K562 (cell line): Measurements from ENCODE around the gene AAMP. TPM values are rescaled to one million over a fixed set of nuclear protein-coding genes. Genes with fewer than 3 reads are reported as not detected.

ENCODE experiments used
- ATAC-seq: fragments of 200-7000 bp; cut with Tn5 transposase; 3 replicates; pipeline ENCODE4 v1.9.1; 2020; ENCODE audit warnings: moderate library complexity
- BruUV-seq: library from RNA; stranded (reverse); fragments of 400-500 nt; replicated peaks from 2 replicates; lab custom pipeline; 2021; lab: Mats Ljungman, UMichigan
- CTCF ChIA-PET: fragments of 300-600 bp; formaldehyde crosslinking; extraction: SDS; loops from one replicate; lab custom pipeline; 2021; ENCODE audit warnings: low intra/inter-chr PET ratio; lab: Yijun Ruan, JAX
- POLR2A ChIA-PET: fragments of 300-600, 350-650 bp; sonication (Branson Sonifier 250); formaldehyde crosslinking; extraction: SDS; loops from one replicate; lab custom pipeline; 2021; ENCODE audit warnings: antibody characterized with exemption, inconsistent platforms; lab: Yijun Ruan, JAX
- DNase-seq, 4 experiments: peaks; one replicate each; pipeline versions ENCODE4 v3.0.0 to v3.0.0-alpha.2; 2011 to 2018; ENCODE audit warnings: low spot score in 3 of 4, mixed read lengths in 3 of 4; ENCODE audit errors: extremely low read depth in 1 of 4
- FAIRE-seq: peaks from 2 replicates; lab custom pipeline; 2011; peaks lifted over from hg19 to GRCh38; lab: Jason Lieb, UNC
- H2AFZ ChIP-seq: 2 replicates; pipeline ENCODE4 v1.6.0; 2011; ENCODE audit warnings: low read depth, low read length, control low read depth, inconsistent platforms
- H3K27ac ChIP-seq: fragments of 200-600 bp; 3 replicates; pipeline ENCODE4 v1.8.0; 2011; ENCODE audit warnings: low read depth, mild to moderate bottlenecking, control low read depth, inconsistent platforms, low read length, moderate library complexity, mixed read lengths; ENCODE audit errors: extremely low read depth
- H3K27me3 ChIP-seq, 2 experiments: fragments of 300-600 bp in 1 of 2; 2 replicates in 1 of 2; 3 replicates in 1 of 2; pipeline versions ENCODE4 v1.6.0 to v1.8.0; 2011; ENCODE audit warnings: inconsistent platforms in 2 of 2, low read length in 2 of 2, mild to moderate bottlenecking in 1 of 2, mixed read lengths in 1 of 2, moderate library complexity in 1 of 2; ENCODE audit not compliant: control insufficient read depth in 2 of 2, insufficient read depth in 2 of 2
- H3K36me3 ChIP-seq: fragments of 300-600 bp; 3 replicates; pipeline ENCODE4 v1.8.0; 2011; ENCODE audit warnings: mild to moderate bottlenecking, low read length, inconsistent platforms; ENCODE audit not compliant: control insufficient read depth, insufficient read depth
- H3K4me1 ChIP-seq, 2 experiments: fragments of 200-600 bp in 1 of 2; replicated peaks in 1 of 2; 2 replicates in 1 of 2; 3 replicates in 1 of 2; pipeline versions ENCODE4 v1.5.1 to v1.8.0; 2011; ENCODE audit warnings: inconsistent platforms in 2 of 2, low read length in 2 of 2, mild to moderate bottlenecking in 1 of 2, mixed read lengths in 1 of 2, moderate library complexity in 1 of 2; ENCODE audit not compliant: control insufficient read depth in 2 of 2, insufficient read depth in 2 of 2
- H3K4me2 ChIP-seq: 2 replicates; pipeline ENCODE4 v1.6.1; 2011; ENCODE audit warnings: low read length, control low read depth, inconsistent platforms, mixed read lengths; ENCODE audit not compliant: insufficient read depth
- H3K4me3 ChIP-seq: fragments of 200-600 bp; sonication (generic), shearing (Covaris generic); 2 replicates; pipeline ENCODE4 v1.5.1; 2016; ENCODE audit warnings: control low read depth, inconsistent platforms
- H3K79me2 ChIP-seq: fragments of 200-600 bp; 3 replicates; pipeline ENCODE4 v1.8.0; 2011; ENCODE audit warnings: low read length, inconsistent platforms; ENCODE audit not compliant: control insufficient read depth, insufficient read depth
- H3K9ac ChIP-seq, 2 experiments: 2 replicates each; pipeline versions ENCODE4 v1.6.0 to v1.6.1; 2011; ENCODE audit warnings: low read depth in 2 of 2, low read length in 2 of 2, control low read depth in 1 of 2, inconsistent platforms in 1 of 2, mild to moderate bottlenecking in 1 of 2, mixed read lengths in 1 of 2; ENCODE audit not compliant: insufficient read depth in 1 of 2
- H3K9me1 ChIP-seq: one replicate; pipeline ENCODE4 v1.6.0; 2011; ENCODE audit warnings: inconsistent platforms, mild to moderate bottlenecking, low read length, moderate library complexity; ENCODE audit not compliant: control insufficient read depth, insufficient read depth
- H3K9me3 ChIP-seq: replicated peaks from 2 replicates; pipeline ENCODE4 v1.5.1; 2011; ENCODE audit warnings: low read depth, low read length, inconsistent platforms; ENCODE audit not compliant: control insufficient read depth, insufficient read depth
- H4K20me1 ChIP-seq: replicated peaks from 2 replicates; pipeline ENCODE4 v1.6.1; 2011; ENCODE audit warnings: low read length, inconsistent platforms, mixed read lengths; ENCODE audit not compliant: control insufficient read depth, insufficient read depth
- RBM25 ChIP-seq: fragments of 200-400 bp; formaldehyde crosslinking; IDR thresholded peaks from 2 replicates; pipeline ENCODE4 v1.6.1; 2018; ENCODE audit warnings: low read length, low read depth, moderate library complexity; ENCODE audit not compliant: severe bottlenecking
- ZNF740 ChIP-seq, 3 experiments: fragments of 200-800 bp in 1 of 3; sonication (Bioruptor generic) in 1 of 3; sonication (generic) in 1 of 3; formaldehyde crosslinking in 1 of 3; IDR thresholded peaks; 2 replicates each; pipeline versions ENCODE4 v1.6.1 to v1.8.0; 2016 to 2022; ENCODE audit warnings: mild to moderate bottlenecking in 2 of 3, missing compliant biosample characterization in 2 of 3, missing genetic modification characterization in 2 of 3, missing genetic modification reagents in 1 of 3
- whole genome bisulfite sequencing: fragments of 100-300 bp; shearing (Covaris generic); methylation state at CpG from one replicate; pipeline ENCODE4 v1.1.6; 2016; ENCODE audit warnings: low coverage, mixed read lengths; ENCODE audit not compliant: insufficient coverage; ENCODE audit errors: missing lambda C conversion rate; 5-methylcytosine and 5-hydroxymethylcytosine counted together
- in situ Hi-C: fragments of 300-500 bp; cut with MboI; formaldehyde crosslinking; loops from 4 replicates; pipeline ENCODE4 v1.15.0; 2018; ENCODE audit warnings: inconsistent platforms, mixed read lengths
- intact Hi-C: fragments of 100-400 bp; cut with micrococcal nuclease; formaldehyde crosslinking; loops from 2 replicates; pipeline ENCODE4 v1.14.2; 2022
- polyA plus RNA-seq, 8 experiments: library from polyadenylated mRNA; depleted of rRNA in 4 of 8; stranded (reverse) in 5 of 8; unstranded in 3 of 8; fragments of >200 nt; fragmentation: Nextera tagmentation in 2 of 8; fragmentation: Illumina TruSeq in 1 of 8; extraction: Ambion mirVana in 2 of 8; extraction: Trizol in 1 of 8; gene quantifications; 2 replicates each; pipeline versions ENCODE4 v1.2.1 to v1.2.3, GENCODE V29; 2011 to 2014; ENCODE audit warnings: inconsistent platforms in 1 of 8, missing spikeins in 1 of 8
- total RNA-seq, 7 experiments: library from RNA; depleted of rRNA in 6 of 7; stranded (reverse); fragments of >200 nt in 6 of 7; fragmentation: Illumina TruSeq in 2 of 7; extraction: Trizol in 2 of 7; gene quantifications; 2 replicates each; pipeline versions ENCODE4 v1.2.1 to v1.2.3, GENCODE V29; 2011 to 2021; ENCODE audit warnings: low replicate concordance in 1 of 7

AAMP gene
- total and polyA plus RNA-seq, 9 of the 15 experiments (the other 6 are each of a cell fraction or from before 2014, with no cell fraction given): 5.7 to 197 (median 94.1) TPM

GRCh38 chr2:218294430-218295022 lies 24.6 kb upstream of the AAMP start:
- peak overlapping the region; percentile 82 for H2AFZ ChIP-seq
- ChIA-PET CTCF (interaction anchor here (0.7 kb wide), 1 partner anchor 11 kb away, joined by 4 read pairs; no protein-coding TSS in a partner anchor), POLR2A (interaction anchor here (2.2 kb wide), 1 partner anchor 100 kb away, joined by 8 read pairs; no protein-coding TSS in a partner anchor)
- H3K9me3 ChIP-seq: no peaks in the 10 kb centered on the region
- no peaks in the 10 kb centered on the region for H4K20me1 ChIP-seq
- FAIRE-seq (no peak), ATAC-seq (no peak), DNase-seq (no peak)
- no TSS peak for BruUV-seq
- 66% methylated on average over 4 of the region's 5 CpGs for WGBS
- no peaks in the 10 kb centered on the region for H3K27me3 ChIP-seq
- in situ Hi-C loops (no loop called here), intact Hi-C loops (loop anchor here (5.0 kb wide), 1 partner anchor 273 kb away; the partner anchor contains the start of genes CNOT9 and USP37)
- H3K4me2 ChIP-seq: no peak overlapping the region
- peaks cover 3% of the 10 kb centered on the region for H3K9me1 ChIP-seq
- H3K4me3 ChIP-seq: no peak overlapping the region
- H3K4me1 ChIP-seq: peaks cover 31 to 42% of the 10 kb centered on the region in 2 experiments; a peak in 4 of 5 replicates
- TF ChIP-seq ZNF740 (CRISPR knock-in tag; IDR thresholded peaks at IDR 0.05) (0 out of 2 replicates have a peak, but pooled peaks have one; percentile 32), ZNF740 (tag; IDR thresholded peaks at IDR 0.05) (no peak), RBM25 (no peak)
- peaks cover 33% of the 10 kb centered on the region for H3K79me2 ChIP-seq
- H3K27ac ChIP-seq: peak overlapping the region; percentile 34; the same call in 1 of the 3 replicates
- peaks cover 7% of the 10 kb centered on the region; the same call in 2 of the 3 replicates for H3K36me3 ChIP-seq
- H3K9ac ChIP-seq: peak overlapping the region in 1 of 2 experiments; percentile 78; a peak in 3 of 4 replicates
